Left renal cortex interstitium (tissue), 4 donors: ENCODE measurements around the gene SLC16A6. TPM values are rescaled to one million over a fixed set of nuclear protein-coding genes. Genes with fewer than 3 reads are reported as not detected.
"Not testable (repeated sequence)": the region's sequence is repeated elsewhere in the genome, so short reads cannot be mapped to it uniquely, and the experiment has no call there.

ENCODE experiments used
- DNase-seq, 4 donors: peaks; one replicate each; pipeline ENCODE4 v3.0.0-alpha.2; 2013; ENCODE audit warnings: low read depth in 4 of 4, low spot score in 2 of 4, missing footprints in 1 of 4
- polyA plus RNA-seq, 4 donors: library from polyadenylated mRNA; unstranded; fragments of 120-200 nt; gene quantifications; one replicate each; pipeline ENCODE4 v1.2.1, GENCODE V29; 2013; ENCODE audit not compliant: insufficient read length in 4 of 4

Gene SLC16A6
- polyA plus RNA-seq, 4 donors: 0.43 to 1.5 (median 0.76) TPM

GRCh38 chr17:68314916-68315535 lies 24.1 kb upstream of the SLC16A6 start:
- DNase-seq: no peak

GRCh38 chr17:68310152-68310551 lies 19.2 kb upstream of the SLC16A6 start:
- DNase-seq: no peak

- not testable (repeated sequence) for DNase-seq
Measured at GRCh38 chr17:68309066-68309670, 18.2 kb upstream of the SLC16A6 start.

- DNase-seq: not testable (repeated sequence)
Measured at GRCh38 chr17:68308486-68308885, 17.6 kb upstream of the SLC16A6 start.

- no peak for DNase-seq
Measured at GRCh38 chr17:68307443-68307842, 16.5 kb upstream of the SLC16A6 start.

- DNase-seq: no peak
Measured at GRCh38 chr17:68306819-68307218, 15.9 kb upstream of the SLC16A6 start.

GRCh38 chr17:68305142-68305541 lies 14.2 kb upstream of the SLC16A6 start:
- DNase-seq: no peak

- no peak for DNase-seq
Measured at GRCh38 chr17:68304706-68305105, 13.8 kb upstream of the SLC16A6 start.

- no peak for DNase-seq
Measured at GRCh38 chr17:68302666-68303065, 11.7 kb upstream of the SLC16A6 start.

- no peak for DNase-seq
Measured at GRCh38 chr17:68302066-68302564, 11.2 kb upstream of the SLC16A6 start.

- DNase-seq: no peak
Measured at GRCh38 chr17:68301438-68301959, 10.6 kb upstream of the SLC16A6 start.

GRCh38 chr17:68299817-68300216 lies 8.9 kb upstream of the SLC16A6 start:
- DNase-seq: no peak

- DNase-seq: no peak
Measured at GRCh38 chr17:68298601-68299000, 7.7 kb upstream of the SLC16A6 start.

GRCh38 chr17:68297195-68297594 lies 6.3 kb upstream of the SLC16A6 start:
- DNase-seq: no peak

- no peak for DNase-seq
Measured at GRCh38 chr17:68296217-68297191, 5.6 kb upstream of the SLC16A6 start.

GRCh38 chr17:68295086-68295485 lies 4.2 kb upstream of the SLC16A6 start:
- no peak for DNase-seq

- no peak for DNase-seq
Measured at GRCh38 chr17:68294617-68295016, 3.7 kb upstream of the SLC16A6 start.

GRCh38 chr17:68294196-68294555 lies 3.2 kb upstream of the SLC16A6 start:
- DNase-seq: no peak

- no peak for DNase-seq
Measured at GRCh38 chr17:68293490-68294195, 2.7 kb upstream of the SLC16A6 start.

GRCh38 chr17:68292689-68293040 lies 1.7 kb upstream of the SLC16A6 start:
- no peak for DNase-seq
